CD4-positive, CD25-positive, alpha-beta regulatory T cell (primary cell): ENCODE data around the gene TMEM147. TPM values are rescaled to one million over a fixed set of nuclear protein-coding genes. Genes with fewer than 3 reads are reported as not detected.

ENCODE experiments used
- ATAC-seq, 2 donors: fragments of 150-1000 bp; cut with Tn5 transposase; one replicate each; pipeline ENCODE4 v1.10.0; 2021; ENCODE audit warnings: low read depth in 2 of 2, moderate number of reproducible peaks in 2 of 2, moderate library complexity in 1 of 2
- DNase-seq, 3 donors: peaks; one replicate each; pipeline versions ENCODE4 v3.0.0 to v3.0.0-alpha.2; 2012 to 2022; ENCODE audit warnings: mixed read lengths in 1 of 3
- H3K27ac ChIP-seq: one replicate; pipeline ENCODE4 v1.7.0; 2013; ENCODE audit warnings: mild to moderate bottlenecking, low read length; ENCODE audit not compliant: insufficient read depth, poor library complexity, severe bottlenecking
- H3K27me3 ChIP-seq: one replicate; pipeline ENCODE4 v1.7.0; 2013; ENCODE audit warnings: low read length; ENCODE audit not compliant: control insufficient read depth, insufficient read depth
- H3K36me3 ChIP-seq: one replicate; pipeline ENCODE4 v1.7.0; 2013; ENCODE audit warnings: mild to moderate bottlenecking, low read length, moderate library complexity; ENCODE audit not compliant: control insufficient read depth, insufficient read depth
- H3K4me1 ChIP-seq: 2 replicates; pipeline ENCODE4 v1.7.0; 2013; ENCODE audit warnings: mild to moderate bottlenecking, low read length; ENCODE audit not compliant: insufficient read depth, control insufficient read depth, poor library complexity, severe bottlenecking
- H3K4me3 ChIP-seq: one replicate; pipeline ENCODE4 v1.7.0; 2013; ENCODE audit warnings: low read depth, mild to moderate bottlenecking, low read length, moderate library complexity
- H3K9me3 ChIP-seq, 2 experiments: 1 replicate in 1 of 2; 2 replicates in 1 of 2; pipeline ENCODE4 v1.7.0; 2013; ENCODE audit warnings: low read length in 2 of 2, mild to moderate bottlenecking in 1 of 2, moderate library complexity in 1 of 2; ENCODE audit not compliant: control insufficient read depth in 2 of 2
- H3K27ac Mint-ChIP-seq, 3 donors: one replicate each; pipeline ENCODE4 v1.8.0; 2020 to 2022; ENCODE audit warnings: mild to moderate bottlenecking in 3 of 3, mixed read lengths in 3 of 3, moderate library complexity in 2 of 3
- H3K27me3 Mint-ChIP-seq: one replicate; pipeline ENCODE4 v1.8.0; 2022; ENCODE audit warnings: mild to moderate bottlenecking, mixed read lengths
- H3K36me3 Mint-ChIP-seq: one replicate; pipeline ENCODE4 v1.8.0; 2020; ENCODE audit warnings: mixed read lengths
- H3K4me1 Mint-ChIP-seq, 4 donors: one replicate each; pipeline ENCODE4 v1.8.0; 2020 to 2022; ENCODE audit warnings: mixed read lengths in 4 of 4, mild to moderate bottlenecking in 1 of 4
- H3K4me3 Mint-ChIP-seq, 4 donors: one replicate each; pipeline ENCODE4 v1.8.0; 2020 to 2022; ENCODE audit warnings: mild to moderate bottlenecking in 4 of 4, mixed read lengths in 4 of 4, moderate library complexity in 3 of 4
- H3K9me3 Mint-ChIP-seq, 7 donors: one replicate each; pipeline ENCODE4 v1.8.0; 2020 to 2022; ENCODE audit warnings: mixed read lengths in 7 of 7, mild to moderate bottlenecking in 3 of 7, moderate library complexity in 2 of 7
- polyA plus RNA-seq, 4 donors: library from polyadenylated mRNA; unstranded; fragments of 300-500 nt; fragmentation: Illumina TruSeq; gene quantifications; one replicate each; pipeline ENCODE4 v1.2.3, GENCODE V29; 2021
- total RNA-seq: library from RNA; stranded (reverse); gene quantifications from one replicate; pipeline ENCODE4 v1.2.3, GENCODE V29; 2022

The TMEM147 gene
- total and polyA plus RNA-seq, 5 donors from 2014 or later, result 37.1 to 179 (median 160) TPM

GRCh38 chr19:35543280-35544109 is 1.9 kb upstream of the TMEM147 start:
- no peaks in the 10 kb centered on the region for H3K27me3 ChIP-seq
- Mint-ChIP-seq H3K27ac (peak overlapping the region in 1 of 3 donors; percentile 80), H3K4me3 (peak overlapping the region; percentile 43 to 95 (median 92)), H3K36me3 (no peaks in the 10 kb centered on the region), H3K4me1 (peaks cover 0 to 32% (median 13%) of the 10 kb centered on the region in 4 donors), H3K27me3 (no peaks in the 10 kb centered on the region), H3K9me3 (no peaks in the 10 kb centered on the region)
- H3K27ac ChIP-seq, result no peak overlapping the region
- DNase-seq (no peak), ATAC-seq (no peak)
- H3K9me3 ChIP-seq, result no peaks in the 10 kb centered on the region
- no peak overlapping the region for H3K4me3 ChIP-seq
- H3K4me1 ChIP-seq, result peaks cover 27% of the 10 kb centered on the region
- no peaks in the 10 kb centered on the region for H3K36me3 ChIP-seq

DNA sequence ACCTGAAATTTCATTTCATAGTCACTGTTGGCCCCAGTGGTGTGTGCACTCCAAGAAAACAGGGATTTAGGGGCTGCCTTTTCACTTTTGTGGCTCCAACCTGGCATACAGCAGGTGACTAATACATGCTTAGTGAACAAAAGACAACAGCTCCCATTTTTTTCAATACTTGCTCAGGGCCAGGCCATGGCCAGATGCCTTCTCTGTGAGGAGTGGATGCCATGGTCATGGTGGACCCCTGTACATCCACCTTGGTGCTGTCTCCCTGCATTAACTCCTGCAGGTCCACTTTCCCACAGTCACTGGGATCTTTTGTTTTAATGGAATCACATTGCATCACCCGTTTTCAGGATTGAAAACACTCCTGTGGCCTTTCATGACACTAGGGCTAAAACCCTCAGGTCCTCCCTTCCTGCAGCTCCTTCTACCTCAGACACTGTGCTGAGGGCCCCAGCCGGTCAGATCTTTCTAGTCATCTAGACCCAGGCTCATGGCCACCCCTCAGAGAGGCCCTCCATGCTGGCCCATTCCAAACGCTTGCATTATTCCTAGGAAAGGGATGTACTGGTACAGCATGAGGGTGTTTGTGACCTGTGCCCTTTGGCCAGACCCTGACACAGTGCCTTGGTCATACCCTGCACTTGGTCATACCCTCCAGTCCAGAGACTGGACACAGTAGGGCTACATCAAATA is 1.2 kb upstream of the TMEM147 start:
- H3K9me3 ChIP-seq, result no peaks in the 10 kb centered on the region
- no peaks in the 10 kb centered on the region for H3K27me3 ChIP-seq
- no peaks in the 10 kb centered on the region for H3K9me3 Mint-ChIP-seq
- peak overlapping the region; percentile 78 for H3K4me3 ChIP-seq
- no peaks in the 10 kb centered on the region for H3K27me3 Mint-ChIP-seq
- ATAC-seq (no peak), DNase-seq (no peak)
- no peaks in the 10 kb centered on the region for H3K36me3 ChIP-seq
- peak overlapping the region; percentile 80 to 94 (median 90) for H3K27ac Mint-ChIP-seq
- H3K36me3 Mint-ChIP-seq, result peaks cover 3% of the 10 kb centered on the region
- peaks cover 27% of the 10 kb centered on the region for H3K4me1 ChIP-seq
- H3K4me3 Mint-ChIP-seq, result peak overlapping the region; percentile 83 to 95 (median 92)
- peak overlapping the region; percentile 78 for H3K27ac ChIP-seq
- H3K4me1 Mint-ChIP-seq, result peaks cover 3 to 40% (median 19%) of the 10 kb centered on the region in 4 donors

DNA sequence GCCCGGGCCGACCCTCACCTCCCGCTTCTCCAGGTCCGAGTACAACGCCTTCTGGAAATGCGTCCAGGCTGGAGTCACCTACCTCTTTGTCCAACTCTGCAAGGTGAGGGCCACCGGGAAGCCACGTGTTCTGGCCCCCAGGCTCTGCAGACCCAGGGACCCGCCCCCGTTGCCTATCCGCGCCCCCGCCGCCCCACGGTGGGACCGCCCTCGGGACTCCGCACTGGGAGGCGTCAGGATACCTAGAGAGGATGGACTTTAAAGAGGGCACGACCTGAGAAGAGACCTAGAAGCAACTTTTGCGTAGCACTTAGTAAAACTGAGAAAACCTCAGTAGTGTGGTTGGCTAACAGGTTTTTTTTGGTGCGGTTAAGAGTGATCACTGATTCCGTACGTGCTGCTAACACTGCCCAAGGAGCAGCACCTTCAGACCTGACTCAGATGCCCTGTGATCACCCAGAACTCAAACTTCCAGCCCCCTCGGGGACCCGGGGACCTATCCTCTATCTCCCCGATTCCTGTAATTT is 492 bp downstream of the TMEM147 start:
- Mint-ChIP-seq H3K9me3 (no peaks in the 10 kb centered on the region), H3K4me1 (peaks cover 6 to 40% (median 21%) of the 10 kb centered on the region in 4 donors), H3K27ac (peak overlapping the region in 2 of 3 donors; percentile 69 to 90), H3K27me3 (no peaks in the 10 kb centered on the region), H3K4me3 (peak overlapping the region; percentile 91 to 95 (median 93)), H3K36me3 (peaks cover 5% of the 10 kb centered on the region)
- peaks cover 27% of the 10 kb centered on the region for H3K4me1 ChIP-seq
- DNase-seq (peak in 2 of 3 donors; percentile 32 to 57), ATAC-seq (peak; percentile 10 to 28)
- peak overlapping the region; percentile 78 for H3K27ac ChIP-seq
- H3K27me3 ChIP-seq, result no peaks in the 10 kb centered on the region
- H3K9me3 ChIP-seq, result no peaks in the 10 kb centered on the region
- H3K4me3 ChIP-seq, result peak overlapping the region; percentile 78
- H3K36me3 ChIP-seq, result peaks cover 2% of the 10 kb centered on the region

- peaks cover 27% of the 10 kb centered on the region for H3K4me1 ChIP-seq
- peaks cover 2% of the 10 kb centered on the region for H3K36me3 ChIP-seq
- H3K4me3 ChIP-seq, result peak overlapping the region; percentile 78
- H3K27ac Mint-ChIP-seq, result peak overlapping the region in 2 of 3 donors; percentile 55 to 90
- ATAC-seq (no peak), DNase-seq (no peak)
- H3K27me3 ChIP-seq, result no peaks in the 10 kb centered on the region
- H3K4me3 Mint-ChIP-seq, result peak overlapping the region; percentile 91 to 95 (median 93)
- no peaks in the 10 kb centered on the region for H3K27me3 Mint-ChIP-seq
- H3K36me3 Mint-ChIP-seq, result peaks cover 5% of the 10 kb centered on the region
- peak overlapping the region; percentile 78 for H3K27ac ChIP-seq
- no peaks in the 10 kb centered on the region for H3K9me3 Mint-ChIP-seq
- no peaks in the 10 kb centered on the region for H3K9me3 ChIP-seq
- H3K4me1 Mint-ChIP-seq, result peaks cover 6 to 40% (median 21%) of the 10 kb centered on the region in 4 donors
Observed at GRCh38 chr19:35546532-35546931, 1.1 kb downstream of the TMEM147 start.

DNA sequence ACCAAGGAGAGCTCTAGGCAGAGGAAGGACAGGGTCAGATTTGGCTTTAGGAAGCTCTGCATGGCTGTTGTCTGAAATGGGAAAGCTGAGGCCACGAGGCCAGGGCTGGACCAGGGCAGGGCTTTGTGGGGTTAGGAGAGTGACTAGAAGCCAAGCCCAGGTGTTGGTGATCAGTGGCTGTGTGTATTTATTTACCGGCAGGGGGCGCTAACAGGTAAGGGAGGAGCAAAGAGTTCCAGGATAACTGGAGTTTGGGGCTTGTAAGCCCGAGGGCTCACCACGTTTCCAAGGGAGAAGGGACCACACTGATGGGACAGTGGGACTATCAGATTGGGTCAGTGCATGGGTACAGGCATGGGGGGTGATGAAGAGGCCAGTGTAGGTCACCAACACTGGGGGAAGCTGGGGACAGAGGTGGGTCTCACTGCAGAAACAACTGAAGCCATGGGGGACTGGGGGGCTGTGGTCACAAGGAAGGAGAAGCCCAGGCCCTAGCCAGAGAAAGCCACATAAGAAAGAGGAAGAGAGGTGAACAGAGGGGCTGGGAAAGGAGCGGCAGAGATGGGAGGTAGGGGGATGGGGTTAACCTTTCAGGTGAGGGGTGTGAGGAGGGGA is 3.9 kb downstream of the TMEM147 start:
- peaks cover 2% of the 10 kb centered on the region for H3K36me3 ChIP-seq

GRCh38 chr19:35549879-35550523 is 4.6 kb downstream of the TMEM147 start:
- Mint-ChIP-seq H3K9me3 (peaks cover 0 to 1% (median 0%) of the 10 kb centered on the region in 7 donors), H3K27ac (no peak overlapping the region), H3K36me3 (peaks cover 5% of the 10 kb centered on the region), H3K4me3 (no peak overlapping the region), H3K27me3 (no peaks in the 10 kb centered on the region), H3K4me1 (peaks cover 6 to 29% (median 18%) of the 10 kb centered on the region in 4 donors)
- ATAC-seq (no peak), DNase-seq (no peak)
- Histone ChIP-seq H3K27me3 (no peaks in the 10 kb centered on the region), H3K36me3 (peaks cover 2% of the 10 kb centered on the region), H3K4me3 (no peak overlapping the region), H3K4me1 (peaks cover 20% of the 10 kb centered on the region), H3K9me3 (no peaks in the 10 kb centered on the region), H3K27ac (no peak overlapping the region)

More for the DNA sequence above, 3.9 kb downstream of the TMEM147 start:
- Mint-ChIP-seq H3K36me3 (peaks cover 5% of the 10 kb centered on the region), H3K4me3 (peak overlapping the region; percentile 57 to 87 (median 72)), H3K27ac (peak overlapping the region in 1 of 3 donors; percentile 52), H3K27me3 (no peaks in the 10 kb centered on the region), H3K4me1 (peaks cover 6 to 36% (median 21%) of the 10 kb centered on the region in 4 donors), H3K9me3 (peaks cover 0 to 1% (median 0%) of the 10 kb centered on the region in 7 donors)
- Histone ChIP-seq H3K4me3 (no peak overlapping the region), H3K9me3 (no peaks in the 10 kb centered on the region), H3K4me1 (peaks cover 27% of the 10 kb centered on the region), H3K27me3 (no peaks in the 10 kb centered on the region), H3K27ac (no peak overlapping the region)
- peak; percentile 47 to 74 (median 63) for DNase-seq
- ATAC-seq, result peak in 1 of 2 donors; percentile 17
